Lung (tissue), 12 donors: ENCODE results near the gene P3R3URF. TPM values are rescaled to one million over a fixed set of nuclear protein-coding genes. Genes with fewer than 3 reads are reported as not detected.

Experiments
- ATAC-seq: fragments of 200-7000 bp; cut with Tn5 transposase; one replicate; pipeline ENCODE4 v1.9.1; 2020; ENCODE audit warnings: moderate number of reproducible peaks; ENCODE audit not compliant: insufficient read depth, low FRiP score
- DNase-seq, 3 donors: peaks; one replicate each; pipeline ENCODE4 v3.0.0-alpha.2; 2013 to 2017
- H3K27ac ChIP-seq, 2 donors: one replicate each; pipeline ENCODE4 v1.5.1; 2013; ENCODE audit warnings: mild to moderate bottlenecking in 2 of 2, moderate library complexity in 2 of 2, control low read depth in 1 of 2, inconsistent platforms in 1 of 2, low read depth in 1 of 2, low read length in 1 of 2
- H3K27me3 ChIP-seq, 3 donors: one replicate each; pipeline ENCODE4 v1.5.1; 2013; ENCODE audit warnings: low read length in 2 of 3; ENCODE audit not compliant: control insufficient read depth in 3 of 3, insufficient read depth in 3 of 3
- H3K36me3 ChIP-seq, 4 donors: one replicate each; pipeline ENCODE4 v1.5.1; 2013; ENCODE audit warnings: low read length in 4 of 4, mild to moderate bottlenecking in 1 of 4, moderate library complexity in 1 of 4; ENCODE audit not compliant: control insufficient read depth in 4 of 4, insufficient read depth in 4 of 4
- H3K4me1 ChIP-seq, 5 donors: one replicate each; pipeline ENCODE4 v1.5.1; 2013; ENCODE audit warnings: low read length in 5 of 5, mild to moderate bottlenecking in 2 of 5, moderate library complexity in 1 of 5; ENCODE audit not compliant: control insufficient read depth in 5 of 5, insufficient read depth in 5 of 5
- H3K4me3 ChIP-seq: one replicate; pipeline ENCODE4 v1.5.1; 2013; ENCODE audit warnings: mild to moderate bottlenecking, control low read depth, moderate library complexity
- H3K9ac ChIP-seq, 2 donors: one replicate each; pipeline ENCODE4 v1.5.1; 2013; ENCODE audit warnings: low read length in 2 of 2, control low read depth in 1 of 2; ENCODE audit not compliant: insufficient read depth in 1 of 2
- H3K9me3 ChIP-seq, 4 donors: one replicate each; pipeline ENCODE4 v1.5.1; 2013; ENCODE audit warnings: low read length in 3 of 4, mild to moderate bottlenecking in 1 of 4, moderate library complexity in 1 of 4; ENCODE audit not compliant: control insufficient read depth in 4 of 4, insufficient read depth in 3 of 4
- CTCF ChIP-seq: IDR thresholded peaks from 2 replicates; pipeline ENCODE4 v1.5.1; 2012; ENCODE audit warnings: mild to moderate bottlenecking; ENCODE audit errors: control extremely low read depth, extremely low read depth
- WGBS, 2 donors: extraction: QIAGEN DNeasy Blood & Tissue Kit; methylation state at CpG; one replicate each; pipeline ENCODE4 v1.1.7; 2013; 5-methylcytosine and 5-hydroxymethylcytosine counted together
- polyA plus RNA-seq, 2 donors: library from polyadenylated mRNA; stranded (reverse); fragments of 200-250 nt; gene quantifications; one replicate each; pipeline ENCODE4 v1.2.1, GENCODE V29; 2013
- total RNA-seq, 2 donors: library from RNA; depleted of rRNA in 1 of 2; stranded (reverse); fragments of >200 nt in 1 of 2; gene quantifications; one replicate each; pipeline ENCODE4 v1.2.1, GENCODE V29; 2014 to 2021
- donor health status: control.
- donor health status: control.
- donor health status: Bipolar disorder and iron deficiency.
- donor health status: healthy.
- donor health status: DM: yes; HTN: yes; CAD: no.

P3R3URF gene
- total and polyA plus RNA-seq, 4 donors = not detected

- no peak overlapping the region for H3K27ac ChIP-seq
- no peak overlapping the region for H3K4me3 ChIP-seq
- DNase-seq = no peak
- 92 to 93% methylated on average over 13 of the region's 13 CpGs for WGBS, 2 donors
- no peaks in the 10 kb centered on the region for H3K36me3 ChIP-seq
- no peak for TF ChIP-seq CTCF
- H3K4me1 ChIP-seq = no peaks in the 10 kb centered on the region
- no peak overlapping the region for H3K9ac ChIP-seq
- H3K9me3 ChIP-seq = no peaks in the 10 kb centered on the region
- no peak for ATAC-seq
- no peaks in the 10 kb centered on the region for H3K27me3 ChIP-seq
These were observed 17.7 kb downstream of the P3R3URF start for GRCh38 chr1:46158312-46159281.

GRCh38 chr1:46157916-46158311, 18.4 kb downstream of the P3R3URF start:
- H3K36me3 ChIP-seq = no peaks in the 10 kb centered on the region
- H3K4me1 ChIP-seq = no peaks in the 10 kb centered on the region
- H3K27me3 ChIP-seq = no peaks in the 10 kb centered on the region
- no peak overlapping the region for H3K4me3 ChIP-seq
- DNase-seq = no peak
- WGBS, 2 donors = 85 to 91% methylated on average over 1 of the region's 1 CpG
- no peak overlapping the region for H3K9ac ChIP-seq
- no peaks in the 10 kb centered on the region for H3K9me3 ChIP-seq
- ATAC-seq = no peak
- H3K27ac ChIP-seq = no peak overlapping the region
- no peak for TF ChIP-seq CTCF

GRCh38 chr1:46153732-46154131, 22.6 kb downstream of the P3R3URF start:
- no peak for DNase-seq
- no peak for TF ChIP-seq CTCF
- Histone ChIP-seq H3K4me3 (no peak overlapping the region), H3K36me3 (no peaks in the 10 kb centered on the region), H3K9me3 (no peaks in the 10 kb centered on the region), H3K9ac (no peak overlapping the region), H3K27ac (no peak overlapping the region), H3K4me1 (no peaks in the 10 kb centered on the region), H3K27me3 (no peaks in the 10 kb centered on the region)
- no peak for ATAC-seq
- WGBS, 2 donors = 94 to 97% methylated on average over 1 of the region's 1 CpG
